ENCODE data around the gene SLC32A1. TPM values are rescaled to one million over a fixed set of nuclear protein-coding genes. Genes with fewer than 3 reads are reported as not detected.
A peak's percentile ranks its signal among the peaks of the same experiment; 100 is the strongest.

SLC32A1 gene
- total RNA-seq, 2 experiments from 2014 or later = not detected

DNA sequence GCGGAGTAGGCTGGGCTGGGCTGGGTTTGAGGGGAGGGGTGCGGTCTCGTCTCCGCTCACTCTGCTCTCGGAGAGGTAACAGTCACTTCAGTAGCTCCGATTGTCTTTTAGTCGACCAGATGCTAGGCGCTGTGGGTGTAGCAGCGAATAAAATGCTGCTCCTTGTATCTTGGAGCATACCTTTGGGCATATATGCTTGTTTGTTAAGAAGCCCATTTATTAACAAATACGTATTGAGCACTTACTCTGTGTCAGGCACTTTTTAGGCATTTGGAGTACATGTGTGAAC lies 24.5 kb downstream of the SLC32A1 start:
- peaks cover 27% of the 10 kb centered on the region for H3K4me1 Mint-ChIP-seq
- H3K27me3 Mint-ChIP-seq = peaks cover 3% of the 10 kb centered on the region
- peak overlapping the region; percentile 90 for H3K4me3 Mint-ChIP-seq
- ChIA-PET CTCF (interaction anchor here (0.8 to 5.4 kb wide), 6 partner anchors 16 to 213 kb away, joined by 3 to 33 read pairs (median 6); partner anchors contain the start of genes DHX35, FAM83D and PPP1R16B), POLR2A (interaction anchor here (0.7 to 11.2 kb wide), 6 partner anchors 14 to 213 kb away, joined by 3 to 74 read pairs (median 8); partner anchors contain the start of genes DHX35, FAM83D and PPP1R16B)
- H3K9me3 Mint-ChIP-seq = no peaks in the 10 kb centered on the region
- DNase-seq = peak; percentile 64
- peak overlapping the region; percentile 75 for H3K27ac Mint-ChIP-seq
- peaks cover 16% of the 10 kb centered on the region for H3K36me3 Mint-ChIP-seq (ENCODE audit: low read depth)

GRCh38 chr20:38751360-38751976 lies 27.2 kb downstream of the SLC32A1 start:
- no peak overlapping the region for H3K27ac Mint-ChIP-seq
- no peak overlapping the region for H3K4me3 Mint-ChIP-seq
- H3K9me3 Mint-ChIP-seq = no peaks in the 10 kb centered on the region
- H3K27me3 Mint-ChIP-seq = no peaks in the 10 kb centered on the region
- CTCF ChIA-PET = interaction anchor here (0.6 to 5.4 kb wide), 23 partner anchors 8 to 298 kb away, joined by 3 to 33 read pairs (median 6); partner anchors contain the start of gene PPP1R16B
- DNase-seq = no peak
- H3K4me1 Mint-ChIP-seq = peaks cover 41% of the 10 kb centered on the region
- peaks cover 27% of the 10 kb centered on the region for H3K36me3 Mint-ChIP-seq (ENCODE audit: low read depth)
- POLR2A ChIA-PET = interaction anchor here (1.0 to 11.2 kb wide), 3 partner anchors 10 to 128 kb away, joined by 3 to 74 read pairs (median 3); partner anchors contain the start of gene PPP1R16B

DNA sequence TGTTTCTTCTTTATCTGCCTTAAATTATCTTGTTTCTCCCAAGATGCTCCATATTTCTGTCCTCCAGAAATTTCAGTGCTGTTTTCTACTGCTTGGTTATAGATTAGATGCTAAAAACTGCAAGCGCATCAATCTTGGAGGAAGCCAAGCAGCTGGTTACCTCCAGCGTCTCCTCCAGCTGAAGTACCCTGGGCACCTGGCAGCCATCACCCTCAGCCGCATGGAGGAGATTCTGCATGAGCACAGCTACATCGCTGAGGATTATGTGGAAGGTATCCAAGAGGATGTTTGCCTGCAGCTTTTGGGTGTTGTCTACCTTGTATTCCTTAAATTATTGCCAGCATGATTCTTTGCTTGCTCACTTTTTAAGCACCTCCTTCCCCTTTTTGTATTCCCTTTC lies 27.7 kb downstream of the SLC32A1 start:
- DNase-seq = no peak
- no peaks in the 10 kb centered on the region for H3K9me3 Mint-ChIP-seq
- H3K27me3 Mint-ChIP-seq = no peaks in the 10 kb centered on the region
- ChIA-PET POLR2A (interaction anchor here (1.0 to 11.2 kb wide), 3 partner anchors 9 to 127 kb away, joined by 3 to 74 read pairs (median 3); partner anchors contain the start of gene PPP1R16B), CTCF (interaction anchor here (0.6 to 5.4 kb wide), 24 partner anchors 9 to 297 kb away, joined by 3 to 33 read pairs (median 6); partner anchors contain the start of gene PPP1R16B)
- no peak overlapping the region for H3K27ac Mint-ChIP-seq
- peaks cover 41% of the 10 kb centered on the region for H3K4me1 Mint-ChIP-seq
- H3K36me3 Mint-ChIP-seq (ENCODE audit: low read depth) = peaks cover 28% of the 10 kb centered on the region
- H3K4me3 Mint-ChIP-seq = no peak overlapping the region

DNA sequence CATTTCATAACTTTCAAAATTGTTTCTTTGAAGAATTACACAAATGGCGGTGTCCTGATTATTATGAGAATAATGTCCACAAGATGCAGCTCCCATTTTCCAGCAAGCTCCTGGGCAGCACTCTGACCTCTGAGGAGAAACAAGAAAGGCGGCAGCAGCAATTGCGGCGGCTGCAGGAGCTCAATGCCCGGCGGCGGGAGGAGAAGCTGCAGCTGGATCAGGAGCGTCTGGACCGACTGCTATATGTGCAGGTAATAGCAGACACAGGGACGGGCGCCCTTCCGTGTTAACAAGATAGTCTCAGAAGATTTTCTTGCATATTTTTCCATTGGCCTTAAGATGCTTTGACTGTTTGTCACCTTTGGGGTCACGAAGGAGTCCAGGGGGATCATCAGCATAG lies 30.6 kb downstream of the SLC32A1 start:
- no peaks in the 10 kb centered on the region for H3K9me3 Mint-ChIP-seq
- H3K36me3 Mint-ChIP-seq (ENCODE audit: low read depth) = peaks cover 39% of the 10 kb centered on the region
- POLR2A ChIA-PET = interaction anchor here (2.1 to 11.2 kb wide), 2 partner anchors 14 to 52 kb away, joined by 8 to 74 read pairs; partner anchors contain the start of gene PPP1R16B

GRCh38 chr20:38755324-38755910 lies 31.1 kb downstream of the SLC32A1 start:
- Mint-ChIP-seq H3K36me3 (ENCODE audit: low read depth) (peaks cover 44% of the 10 kb centered on the region), H3K27ac (peak overlapping the region; percentile 32), H3K27me3 (no peaks in the 10 kb centered on the region), H3K4me1 (peaks cover 25% of the 10 kb centered on the region), H3K9me3 (no peaks in the 10 kb centered on the region), H3K4me3 (no peak overlapping the region)
- DNase-seq = no peak
- ChIA-PET POLR2A (interaction anchor here (2.1 to 11.2 kb wide), 2 partner anchors 13 to 52 kb away, joined by 8 to 74 read pairs; partner anchors contain the start of gene PPP1R16B), CTCF (interaction anchor here (0.7 to 1.1 kb wide), 3 partner anchors 29 to 206 kb away, joined by 3 read pairs; no protein-coding TSS in a partner anchor)

More for the DNA sequence above, 30.6 kb downstream of the SLC32A1 start:
- DNase-seq = no peak
- H3K4me1 Mint-ChIP-seq = peaks cover 29% of the 10 kb centered on the region
- CTCF ChIA-PET = interaction anchor here (1.1 kb wide), 1 partner anchor 52 kb away, joined by 3 read pairs; no protein-coding TSS in a partner anchor
- H3K27ac Mint-ChIP-seq = no peak overlapping the region
- no peak overlapping the region for H3K4me3 Mint-ChIP-seq
- no peaks in the 10 kb centered on the region for H3K27me3 Mint-ChIP-seq

DNA sequence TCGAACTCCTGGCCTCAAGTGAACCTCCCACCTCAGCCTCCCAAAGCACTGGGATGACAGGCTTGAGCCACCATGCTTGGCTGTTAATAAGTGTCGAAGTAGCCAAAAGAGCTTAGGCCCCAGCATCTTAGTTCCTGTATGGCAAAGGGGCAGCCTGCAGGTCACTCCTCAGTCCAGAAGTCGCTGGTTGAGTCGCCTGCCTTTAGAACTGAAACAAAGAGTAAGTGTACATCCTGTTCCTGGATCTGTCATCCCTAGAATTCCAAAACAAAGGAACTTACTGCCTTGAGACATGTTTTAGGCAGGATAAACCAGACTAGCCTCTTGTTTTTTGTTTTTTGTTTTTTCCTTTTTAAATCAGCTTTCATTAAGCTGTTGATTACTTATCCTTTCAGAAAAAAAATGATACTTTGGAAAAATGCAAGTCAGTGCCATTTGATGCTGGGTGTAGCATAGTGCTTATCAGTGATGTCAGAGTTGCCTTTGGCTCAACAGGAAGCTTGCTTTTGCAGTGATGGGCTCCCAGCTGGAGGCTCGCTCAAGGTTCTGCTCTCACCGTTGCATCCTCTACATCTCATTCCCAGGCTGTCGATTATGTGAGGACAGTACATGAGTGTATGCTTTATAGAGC lies 33.0 kb downstream of the SLC32A1 start:
- DNase-seq = no peak
- H3K4me3 Mint-ChIP-seq = no peak overlapping the region
- ChIA-PET CTCF (interaction anchor here (0.6 to 0.8 kb wide), 2 partner anchors 35 to 99 kb away, joined by 3 read pairs; no protein-coding TSS in a partner anchor), POLR2A (interaction anchor here (0.6 to 11.2 kb wide), 2 partner anchors 50 to 115 kb away, joined by 3 to 74 read pairs; partner anchors contain the start of gene PPP1R16B)
- H3K9me3 Mint-ChIP-seq = no peaks in the 10 kb centered on the region
- H3K27me3 Mint-ChIP-seq = no peaks in the 10 kb centered on the region
- peaks cover 49% of the 10 kb centered on the region for H3K36me3 Mint-ChIP-seq (ENCODE audit: low read depth)
- H3K27ac Mint-ChIP-seq = no peak overlapping the region
- peaks cover 20% of the 10 kb centered on the region for H3K4me1 Mint-ChIP-seq

GRCh38 chr20:38759106-38759505 lies 34.8 kb downstream of the SLC32A1 start:
- no peak for DNase-seq
- Mint-ChIP-seq H3K36me3 (ENCODE audit: low read depth) (peaks cover 54% of the 10 kb centered on the region), H3K27ac (no peak overlapping the region), H3K9me3 (no peaks in the 10 kb centered on the region), H3K4me3 (no peak overlapping the region), H3K4me1 (peaks cover 30% of the 10 kb centered on the region), H3K27me3 (no peaks in the 10 kb centered on the region)
- ChIA-PET CTCF (interaction anchor here (1.0 to 1.3 kb wide), 2 partner anchors 9 to 110 kb away, joined by 3 to 5 read pairs; no protein-coding TSS in a partner anchor), POLR2A (interaction anchor here (1.0 to 1.5 kb wide), 3 partner anchors 10 to 46 kb away, joined by 3 to 4 read pairs (median 3); partner anchors contain the start of gene PPP1R16B)

- Mint-ChIP-seq H3K27ac (no peak overlapping the region), H3K4me3 (no peak overlapping the region), H3K9me3 (no peaks in the 10 kb centered on the region), H3K27me3 (no peaks in the 10 kb centered on the region), H3K4me1 (peaks cover 30% of the 10 kb centered on the region), H3K36me3 (ENCODE audit: low read depth) (peaks cover 59% of the 10 kb centered on the region)
- DNase-seq = no peak
- CTCF ChIA-PET = interaction anchor here (1.8 kb wide), 1 partner anchor 9 kb away, joined by 6 read pairs; no protein-coding TSS in a partner anchor
- POLR2A ChIA-PET = interaction anchor here (1.4 kb wide), 1 partner anchor 9 kb away, joined by 3 read pairs; no protein-coding TSS in a partner anchor
Observed at GRCh38 chr20:38760978-38761377, 36.7 kb downstream of the SLC32A1 start.

GRCh38 chr20:38762174-38762573 lies 37.9 kb downstream of the SLC32A1 start:
- H3K27ac Mint-ChIP-seq = no peak overlapping the region
- no peaks in the 10 kb centered on the region for H3K9me3 Mint-ChIP-seq
- H3K27me3 Mint-ChIP-seq = no peaks in the 10 kb centered on the region
- ChIA-PET POLR2A (interaction anchor here (1.4 kb wide), 1 partner anchor 10 kb away, joined by 3 read pairs; no protein-coding TSS in a partner anchor), CTCF (interaction anchor here (1.8 kb wide), 1 partner anchor 10 kb away, joined by 6 read pairs; no protein-coding TSS in a partner anchor)
- H3K4me3 Mint-ChIP-seq = no peak overlapping the region
- peaks cover 28% of the 10 kb centered on the region for H3K4me1 Mint-ChIP-seq
- DNase-seq = no peak
- H3K36me3 Mint-ChIP-seq (ENCODE audit: low read depth) = peaks cover 55% of the 10 kb centered on the region

DNA sequence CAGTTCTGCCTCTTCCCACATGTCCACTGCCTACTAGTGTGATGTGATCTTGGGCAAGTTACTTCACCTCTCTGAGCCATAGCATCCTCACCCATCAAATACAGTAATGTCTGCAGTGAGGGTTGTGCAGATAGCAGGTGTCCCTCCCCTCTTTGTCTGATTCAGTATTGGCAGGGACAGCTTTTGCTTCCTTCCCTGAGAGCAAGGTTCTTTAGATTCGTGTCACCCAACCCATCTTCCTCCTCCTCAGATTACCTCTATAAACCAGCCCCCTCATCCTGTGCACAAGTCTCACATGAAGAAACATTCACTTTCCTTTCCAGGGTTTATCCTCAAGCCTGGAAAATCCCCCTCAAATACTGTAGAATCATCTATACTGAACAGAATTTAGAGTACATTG lies 39.3 kb downstream of the SLC32A1 start:
- Mint-ChIP-seq H3K9me3 (no peaks in the 10 kb centered on the region), H3K4me1 (peaks cover 23% of the 10 kb centered on the region), H3K27me3 (no peaks in the 10 kb centered on the region), H3K4me3 (no peak overlapping the region), H3K27ac (no peak overlapping the region), H3K36me3 (ENCODE audit: low read depth) (peaks cover 59% of the 10 kb centered on the region)
- POLR2A ChIA-PET = interaction anchor here (0.7 kb wide), 1 partner anchor 15 kb away, joined by 3 read pairs; no protein-coding TSS in a partner anchor
- DNase-seq = no peak
- CTCF ChIA-PET = interaction anchor here (1.2 to 1.9 kb wide), 3 partner anchors 10 to 42 kb away, joined by 4 to 7 read pairs (median 6); partner anchors contain the start of gene PPP1R16B

- peak; percentile 67 for DNase-seq
- CTCF ChIA-PET = interaction anchor here (1.1 to 2.0 kb wide), 8 partner anchors 11 to 319 kb away, joined by 3 to 9 read pairs (median 4); partner anchors contain the start of genes ACTR5 and PPP1R16B
- peaks cover 23% of the 10 kb centered on the region for H3K4me1 Mint-ChIP-seq
- POLR2A ChIA-PET = interaction anchor here (0.6 to 1.6 kb wide), 4 partner anchors 34 to 161 kb away, joined by 3 to 17 read pairs (median 4); partner anchors contain the start of genes FAM83D and PPP1R16B
- H3K27me3 Mint-ChIP-seq = no peaks in the 10 kb centered on the region
- no peaks in the 10 kb centered on the region for H3K9me3 Mint-ChIP-seq
- peak overlapping the region; percentile 37 for H3K27ac Mint-ChIP-seq
- peaks cover 59% of the 10 kb centered on the region for H3K36me3 Mint-ChIP-seq (ENCODE audit: low read depth)
- H3K4me3 Mint-ChIP-seq = no peak overlapping the region
Observed at GRCh38 chr20:38764567-38765318, 40.5 kb downstream of the SLC32A1 start.

Measured in activated CD4-positive, alpha-beta memory T cell treated with anti-CD3 and anti-CD28 coated beads, Interleukin-2, amount 10 ng/mL, durations not matched to agents 7 days and 5 days (primary cell).